Left forelimb (tissue), 1 donor: ENCODE results near the gene HIVEP2.
"Not testable (repeated sequence)": the region's sequence is repeated elsewhere in the genome, so short reads cannot be mapped to it uniquely, and the experiment has no call there.

Experiments
- DNase-seq: peaks from one replicate; pipeline ENCODE4 v3.0.0-alpha.2; 2018; ENCODE audit warnings: low spot score

The HIVEP2 gene, protein sequence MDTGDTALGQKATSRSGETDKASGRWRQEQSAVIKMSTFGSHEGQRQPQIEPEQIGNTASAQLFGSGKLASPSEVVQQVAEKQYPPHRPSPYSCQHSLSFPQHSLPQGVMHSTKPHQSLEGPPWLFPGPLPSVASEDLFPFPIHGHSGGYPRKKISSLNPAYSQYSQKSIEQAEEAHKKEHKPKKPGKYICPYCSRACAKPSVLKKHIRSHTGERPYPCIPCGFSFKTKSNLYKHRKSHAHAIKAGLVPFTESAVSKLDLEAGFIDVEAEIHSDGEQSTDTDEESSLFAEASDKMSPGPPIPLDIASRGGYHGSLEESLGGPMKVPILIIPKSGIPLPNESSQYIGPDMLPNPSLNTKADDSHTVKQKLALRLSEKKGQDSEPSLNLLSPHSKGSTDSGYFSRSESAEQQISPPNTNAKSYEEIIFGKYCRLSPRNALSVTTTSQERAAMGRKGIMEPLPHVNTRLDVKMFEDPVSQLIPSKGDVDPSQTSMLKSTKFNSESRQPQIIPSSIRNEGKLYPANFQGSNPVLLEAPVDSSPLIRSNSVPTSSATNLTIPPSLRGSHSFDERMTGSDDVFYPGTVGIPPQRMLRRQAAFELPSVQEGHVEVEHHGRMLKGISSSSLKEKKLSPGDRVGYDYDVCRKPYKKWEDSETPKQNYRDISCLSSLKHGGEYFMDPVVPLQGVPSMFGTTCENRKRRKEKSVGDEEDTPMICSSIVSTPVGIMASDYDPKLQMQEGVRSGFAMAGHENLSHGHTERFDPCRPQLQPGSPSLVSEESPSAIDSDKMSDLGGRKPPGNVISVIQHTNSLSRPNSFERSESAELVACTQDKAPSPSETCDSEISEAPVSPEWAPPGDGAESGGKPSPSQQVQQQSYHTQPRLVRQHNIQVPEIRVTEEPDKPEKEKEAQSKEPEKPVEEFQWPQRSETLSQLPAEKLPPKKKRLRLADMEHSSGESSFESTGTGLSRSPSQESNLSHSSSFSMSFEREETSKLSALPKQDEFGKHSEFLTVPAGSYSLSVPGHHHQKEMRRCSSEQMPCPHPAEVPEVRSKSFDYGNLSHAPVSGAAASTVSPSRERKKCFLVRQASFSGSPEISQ (N-terminal part only)

DNA sequence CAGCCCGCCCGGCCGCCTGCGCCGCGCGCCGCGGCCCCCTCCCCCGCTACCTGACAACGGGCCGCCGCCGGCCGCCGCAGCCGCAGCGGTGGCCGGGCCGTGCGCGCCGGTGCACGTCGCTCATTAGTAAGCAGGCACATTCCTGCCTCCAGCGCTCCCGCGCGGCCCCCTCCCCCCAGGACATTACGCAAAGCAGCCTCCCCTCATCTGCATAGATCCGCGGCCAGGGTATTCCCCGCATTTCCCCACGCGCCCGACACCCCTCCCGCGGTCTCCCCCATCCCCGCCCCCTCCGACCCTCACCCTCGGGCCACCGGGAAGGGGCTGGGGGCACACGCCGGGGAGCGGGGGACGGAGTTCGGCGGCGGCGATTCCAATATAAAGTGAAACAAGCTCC is at the start of gene HIVEP2:
HIVEP2 (minus strand) TSS at position 128 of the 397 bp plus-strand sequence. CDS start 170,438 bp downstream, outside the sequence.
- DNase-seq: peak; percentile 91

DNA sequence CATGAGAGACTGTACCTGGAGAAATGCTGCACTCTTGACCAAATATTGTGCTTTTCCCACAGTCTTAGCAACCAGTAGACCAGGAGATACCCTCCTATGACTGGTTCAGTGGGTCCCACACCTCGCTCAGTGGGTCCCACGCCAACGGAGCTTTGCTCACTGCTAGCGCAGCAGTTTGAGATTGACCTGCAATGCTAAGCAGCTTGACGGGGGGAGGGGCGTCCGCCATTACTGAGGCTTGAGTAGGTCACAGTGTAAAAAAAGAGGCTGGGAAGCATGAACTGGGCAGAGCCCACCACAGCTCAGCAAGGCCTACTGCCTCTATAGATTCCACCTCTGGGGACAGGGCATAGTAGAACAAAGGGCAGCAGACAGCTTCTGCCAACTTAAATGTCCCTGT is 49.0 kb upstream of the HIVEP2 start:
- no peak for DNase-seq

DNA sequence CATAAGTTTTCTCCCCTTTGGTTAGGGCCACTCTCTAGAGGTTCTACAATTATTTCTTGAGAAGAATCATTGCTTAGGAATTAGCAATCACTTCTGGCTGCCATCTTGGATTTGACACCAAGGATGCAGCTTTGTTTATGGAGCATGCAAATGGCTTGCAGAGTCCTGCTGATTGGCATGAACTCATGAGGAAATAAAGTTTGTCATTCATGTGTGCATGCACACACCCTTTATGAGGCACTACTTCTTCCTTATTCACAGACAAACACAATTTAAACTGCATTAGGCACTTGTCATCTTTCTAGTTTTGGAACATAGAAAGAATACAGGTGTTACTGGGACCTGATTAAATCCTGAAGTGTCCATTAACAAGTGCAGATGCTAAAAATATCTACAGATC is 42.5 kb upstream of the HIVEP2 start:
- DNase-seq: no peak

DNA sequence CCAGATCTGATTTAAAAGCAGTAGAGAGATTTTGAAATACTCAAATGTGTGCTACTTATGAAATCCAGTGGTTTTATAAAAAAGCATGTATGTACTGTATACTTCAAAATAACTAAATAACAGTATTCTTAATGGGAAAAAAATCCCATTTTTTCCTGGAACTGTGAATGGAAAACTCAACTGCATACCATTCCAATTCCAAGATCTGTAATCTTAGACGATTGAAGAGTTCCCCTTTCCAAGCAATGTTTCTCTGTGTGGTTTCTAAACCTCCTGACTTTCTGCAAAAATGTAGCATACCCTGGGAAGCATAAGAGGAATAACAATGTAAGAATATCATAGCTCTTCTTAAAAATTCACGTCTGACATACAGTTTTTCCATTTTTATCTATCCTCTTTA is 40.3 kb upstream of the HIVEP2 start:
- DNase-seq: no peak

DNA sequence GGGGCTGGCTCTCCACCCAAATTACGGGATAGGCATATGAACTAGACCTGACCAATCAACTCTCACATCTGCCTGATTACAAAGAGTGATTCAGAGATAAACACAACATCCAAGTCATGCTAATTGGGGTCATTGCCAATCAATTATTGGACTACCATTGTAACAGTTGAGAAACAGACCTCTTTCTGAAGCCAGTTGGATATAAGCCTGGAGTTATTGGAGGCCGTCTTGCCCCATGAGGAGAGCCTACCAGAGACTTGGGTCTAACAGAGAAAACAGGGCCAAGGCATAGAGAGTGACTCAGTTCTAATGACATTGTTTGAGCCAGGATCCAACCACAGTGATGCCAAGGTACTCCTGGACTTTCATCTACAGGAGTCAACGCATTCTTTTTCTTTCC is 39.4 kb upstream of the HIVEP2 start:
- no peak for DNase-seq

DNA sequence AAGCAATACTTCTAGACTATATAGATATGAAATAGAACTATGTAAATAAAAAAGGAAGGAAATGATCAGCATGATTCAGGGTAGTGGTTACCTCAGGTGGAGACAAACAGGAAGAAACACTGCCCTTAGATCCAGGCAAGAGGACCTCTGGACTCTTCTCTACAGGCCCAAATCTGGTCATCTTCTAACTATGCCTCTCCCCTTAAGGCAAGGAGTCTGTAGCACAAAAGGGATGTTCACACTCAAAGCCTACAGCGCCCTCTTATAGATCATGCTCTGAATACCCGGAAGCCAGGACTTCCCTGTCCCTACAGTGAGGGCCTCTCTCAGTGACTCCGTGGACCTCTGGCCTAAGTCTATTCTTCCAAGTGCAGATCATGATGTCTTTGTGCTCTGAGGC is 30.4 kb upstream of the HIVEP2 start:
- DNase-seq: no peak

DNA sequence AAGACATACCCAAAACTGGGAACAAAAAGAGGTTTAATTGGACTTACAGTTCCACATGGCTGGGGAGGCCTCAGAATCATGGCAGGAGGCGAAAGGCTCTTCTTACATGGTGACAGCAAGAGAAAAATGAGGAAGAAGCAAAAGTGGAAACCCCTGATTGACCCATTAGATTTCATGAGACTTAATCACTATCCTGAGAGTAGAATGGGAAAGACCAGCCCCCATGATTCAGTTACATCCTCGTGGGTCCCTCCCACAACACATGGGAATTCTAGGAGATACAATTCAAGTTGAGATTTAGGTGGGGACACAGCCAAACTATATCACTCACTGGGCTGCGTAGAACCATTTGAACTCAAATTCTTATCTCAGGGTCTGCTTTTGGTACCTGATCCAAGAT is 26.0 kb upstream of the HIVEP2 start:
- not testable (repeated sequence) for DNase-seq

DNA sequence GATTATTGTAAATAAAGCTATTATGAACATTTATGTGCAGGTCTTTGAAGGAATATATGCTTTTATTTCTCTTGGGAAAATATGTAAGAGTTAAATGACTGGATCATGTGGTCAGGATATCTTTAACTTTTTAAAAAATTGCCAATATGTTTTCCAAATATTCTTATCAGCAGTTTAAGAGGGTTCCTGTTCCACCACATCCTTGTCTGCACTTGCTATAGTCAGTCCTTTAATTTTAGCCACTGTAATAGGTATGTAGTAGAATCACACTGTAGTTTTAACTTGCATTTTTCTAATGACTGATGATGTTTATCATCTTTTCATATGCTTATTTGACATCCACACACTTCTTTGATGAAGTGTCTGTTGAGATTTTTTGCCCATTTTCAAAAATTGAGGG is 23.6 kb upstream of the HIVEP2 start:
- no peak for DNase-seq

DNA sequence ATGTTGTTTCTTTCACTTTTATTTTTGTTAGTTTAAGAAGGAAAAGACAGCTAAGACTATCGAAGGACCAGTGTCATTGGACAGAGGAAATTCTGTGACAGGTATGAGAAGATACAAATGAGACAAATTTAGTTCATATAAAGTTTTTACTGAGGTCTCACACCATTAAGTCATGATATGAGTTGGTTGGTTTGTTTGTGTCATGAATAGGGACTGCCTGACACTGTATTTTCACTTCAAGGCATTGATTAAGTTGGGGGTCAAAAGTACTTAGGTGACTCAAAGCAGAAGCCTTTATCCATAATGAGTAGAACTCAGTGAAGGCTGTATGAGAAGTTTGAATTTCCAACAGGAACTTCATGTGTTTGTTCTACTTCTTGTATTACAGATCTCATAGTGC is 21.3 kb upstream of the HIVEP2 start:
- no peak for DNase-seq

DNA sequence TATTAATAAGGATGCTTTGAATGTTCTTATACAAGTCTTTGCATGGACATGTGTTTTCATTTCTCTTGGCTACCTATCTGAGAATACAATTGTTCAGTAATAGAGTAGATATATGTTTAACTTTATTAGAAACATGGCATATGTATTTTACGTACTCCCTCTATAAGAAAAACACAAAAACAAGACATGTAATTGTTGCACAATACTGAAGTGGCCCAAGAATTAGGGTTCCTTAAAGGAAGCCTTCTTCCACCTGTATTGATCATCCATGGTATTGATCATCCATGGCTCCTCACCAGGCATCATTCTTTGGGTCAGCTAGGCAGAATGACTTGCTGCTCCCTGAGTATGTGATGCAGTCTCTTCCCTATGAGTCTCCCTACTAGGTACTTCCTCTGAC is 20.2 kb upstream of the HIVEP2 start:
- no peak for DNase-seq

DNA sequence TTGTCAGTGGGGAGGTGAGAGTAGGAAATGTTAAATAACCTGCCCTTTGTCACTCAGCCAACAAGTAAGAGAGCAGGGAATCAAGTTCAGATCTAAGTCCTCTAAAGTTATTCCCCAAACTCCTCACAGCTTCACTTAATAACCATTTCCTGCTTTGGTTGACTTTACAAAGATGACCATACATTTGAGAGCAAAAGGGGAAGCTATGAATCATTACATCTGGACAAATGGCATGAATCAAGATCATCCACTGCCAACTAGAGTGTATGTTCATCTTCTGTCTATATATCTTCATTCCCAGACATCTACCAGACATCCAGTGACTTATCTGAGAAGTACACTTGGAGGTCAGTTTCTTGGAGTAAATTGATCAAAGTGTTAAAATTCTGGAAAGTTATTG is 15.1 kb upstream of the HIVEP2 start:
- no peak for DNase-seq

DNA sequence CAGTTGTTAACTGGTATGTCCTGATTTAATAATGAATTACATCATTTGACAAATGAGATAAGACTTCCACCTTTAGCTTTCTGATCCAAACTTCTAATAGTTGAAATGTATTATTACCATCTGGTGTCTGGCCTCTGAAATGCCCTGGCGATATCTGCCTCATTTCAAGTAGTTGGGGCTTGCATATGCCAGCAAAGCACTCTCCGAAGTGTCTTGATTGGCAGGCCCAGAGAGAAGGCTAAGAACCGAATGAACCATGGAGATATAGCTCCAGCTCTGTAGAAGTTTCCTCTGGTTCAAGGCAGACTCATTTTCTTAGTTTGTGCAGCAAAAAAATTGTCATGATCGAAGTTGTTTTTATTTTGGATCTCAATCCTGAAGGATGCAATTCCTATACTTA is 13.4 kb upstream of the HIVEP2 start:
- DNase-seq: no peak

DNA sequence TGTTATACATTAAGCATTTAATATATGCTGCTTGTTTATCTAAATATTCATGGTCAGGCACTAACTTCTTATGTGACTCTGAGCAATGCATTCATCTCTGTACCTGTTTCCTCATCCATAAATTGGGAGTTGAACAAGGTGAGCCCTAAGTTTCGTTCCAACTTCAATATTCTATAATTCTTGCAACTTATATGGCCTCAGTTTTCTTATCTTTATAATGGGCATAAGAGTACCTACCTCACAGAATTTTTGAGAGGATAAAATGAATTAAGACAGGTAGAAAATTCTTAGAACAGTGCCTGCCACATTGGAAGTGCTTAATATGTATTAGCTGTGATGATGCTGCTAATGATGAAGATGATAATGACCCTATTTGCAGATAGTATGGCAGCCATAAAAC is 11.8 kb upstream of the HIVEP2 start:
- no peak for DNase-seq

DNA sequence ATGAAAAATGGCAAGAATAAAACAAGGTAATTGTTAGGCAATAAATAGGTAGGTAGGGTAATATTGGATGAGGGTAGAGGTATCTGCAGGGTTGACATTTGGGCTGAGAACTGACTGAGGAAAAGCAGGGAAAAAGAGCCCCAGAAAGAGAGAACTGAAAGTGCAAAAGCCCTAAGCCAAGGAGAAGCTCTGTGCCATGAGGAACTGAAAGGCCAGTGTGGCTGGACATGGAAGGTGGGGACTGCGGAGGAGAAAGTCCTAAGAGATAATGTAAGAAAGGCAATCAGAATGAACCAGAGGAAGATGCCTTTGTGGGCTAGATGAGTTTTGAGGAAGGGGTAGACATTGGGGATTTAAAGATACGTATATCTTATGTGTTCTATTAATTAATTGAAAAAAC is 9.9 kb upstream of the HIVEP2 start:
- no peak for DNase-seq

DNA sequence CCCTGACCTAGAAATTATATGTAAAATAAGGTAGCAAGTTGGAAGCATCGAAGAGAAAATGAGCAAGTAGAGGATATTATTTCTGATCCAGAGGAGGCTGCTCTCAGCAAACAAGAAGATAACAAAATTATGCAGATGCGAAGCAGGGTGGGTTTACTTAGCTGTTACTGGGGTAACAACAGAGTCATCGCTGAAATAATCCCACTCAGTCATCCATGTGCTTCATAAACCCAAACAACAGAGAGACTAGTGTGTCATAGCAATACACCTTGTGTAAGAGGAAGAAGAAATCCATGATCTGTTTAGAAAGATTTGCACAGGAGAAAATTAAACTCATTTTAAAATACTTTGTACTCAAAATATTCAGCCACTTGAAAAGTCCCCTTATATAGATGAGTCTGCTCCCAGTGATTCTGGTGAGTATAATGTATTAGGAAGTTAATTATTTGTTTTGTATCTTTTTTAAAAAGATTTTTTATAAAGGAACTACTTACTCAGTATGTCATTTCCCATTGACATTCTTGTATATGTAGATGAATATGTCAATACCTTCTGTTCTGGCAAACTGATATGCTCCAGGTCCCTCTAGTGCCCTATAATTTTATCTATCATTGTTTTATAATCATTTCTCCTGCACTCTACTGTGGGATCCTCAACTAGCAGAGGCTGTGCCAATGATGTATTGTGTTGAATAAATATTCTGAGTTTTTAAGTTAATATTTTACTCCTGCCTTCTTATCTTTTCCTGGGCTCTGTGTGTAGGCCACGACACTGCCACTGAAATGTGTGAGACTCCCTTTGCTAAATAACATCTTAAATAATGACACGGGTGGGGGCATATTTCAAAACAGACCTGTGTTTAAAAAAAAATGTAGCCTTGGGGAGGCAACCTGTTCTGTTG is 8.6 kb upstream of the HIVEP2 start:
- DNase-seq: no peak

DNA sequence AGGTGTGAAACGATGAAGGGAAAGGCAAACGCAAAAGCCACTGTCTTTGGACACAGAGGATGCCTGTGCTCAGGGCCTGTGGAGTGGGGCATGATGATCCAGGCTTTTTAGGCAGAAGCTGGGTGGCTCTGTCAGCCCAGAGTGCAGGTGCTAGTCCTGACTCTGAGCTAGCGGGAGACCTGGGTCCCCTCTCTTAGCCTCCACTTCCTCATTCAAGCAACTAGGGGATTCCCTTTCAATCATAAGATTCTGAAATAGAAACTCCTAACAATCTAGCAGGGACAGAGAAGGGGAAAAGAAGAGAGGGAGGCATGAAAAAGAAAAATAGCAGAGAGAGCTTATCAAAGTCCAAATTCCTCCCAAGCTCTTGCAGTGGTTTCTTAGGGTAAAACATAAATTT is 7.6 kb upstream of the HIVEP2 start:
- DNase-seq: no peak

DNA sequence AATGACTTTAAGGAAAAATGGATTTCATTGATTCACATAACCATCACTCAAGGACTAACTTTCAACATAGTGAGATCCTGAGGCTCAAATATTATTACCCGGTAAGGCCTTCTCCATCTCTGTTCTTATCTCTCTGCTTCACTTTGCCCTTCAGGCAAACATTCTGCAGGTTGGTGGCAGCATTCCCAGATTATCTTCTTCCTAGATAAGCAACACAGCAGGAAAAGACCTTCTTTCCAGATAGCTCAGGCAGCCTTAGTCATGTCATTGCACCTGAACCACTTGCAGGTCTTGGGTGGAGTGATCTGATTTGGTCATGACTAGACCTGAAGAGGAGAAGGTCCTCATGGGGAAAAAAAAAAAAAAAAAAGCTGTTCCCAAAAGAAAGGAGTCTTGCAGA is 5.3 kb upstream of the HIVEP2 start:
- no peak for DNase-seq

DNA sequence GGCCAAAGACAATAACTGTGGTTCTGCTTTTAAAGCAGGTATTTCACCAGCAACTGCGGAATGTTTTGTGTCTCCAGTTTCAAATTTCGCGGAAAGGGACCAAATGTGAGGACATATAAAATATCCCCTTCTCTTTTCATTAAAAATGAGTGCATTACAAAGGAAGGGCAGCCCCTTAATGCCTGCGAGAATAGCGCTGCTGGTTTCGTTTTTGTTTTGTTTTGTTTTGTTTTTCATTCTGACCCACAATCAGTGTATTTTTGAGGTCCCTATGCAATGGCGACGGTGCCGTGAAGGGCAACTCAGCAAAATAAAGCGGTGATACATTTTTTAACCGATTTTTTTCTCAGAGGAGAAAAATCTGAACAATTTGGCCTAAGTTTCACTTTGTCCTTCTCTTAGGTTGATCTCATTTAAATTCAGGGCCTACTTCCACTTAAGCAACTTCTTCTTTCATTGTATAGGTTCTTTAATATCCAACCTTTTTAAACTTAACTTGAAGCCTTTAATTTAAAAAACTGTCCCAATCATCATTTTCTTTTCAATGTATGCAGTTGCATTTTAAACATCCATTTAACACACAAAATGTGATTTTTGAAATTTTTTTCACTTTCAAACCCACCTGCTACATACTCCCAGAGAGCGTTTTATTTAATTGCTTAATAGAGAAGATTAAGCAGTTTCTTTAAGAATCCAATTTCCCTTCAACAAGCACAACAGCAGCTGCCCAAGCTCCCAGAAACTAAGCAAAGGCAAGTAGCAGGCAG is 2.9 kb upstream of the HIVEP2 start:
- no peak for DNase-seq

DNA sequence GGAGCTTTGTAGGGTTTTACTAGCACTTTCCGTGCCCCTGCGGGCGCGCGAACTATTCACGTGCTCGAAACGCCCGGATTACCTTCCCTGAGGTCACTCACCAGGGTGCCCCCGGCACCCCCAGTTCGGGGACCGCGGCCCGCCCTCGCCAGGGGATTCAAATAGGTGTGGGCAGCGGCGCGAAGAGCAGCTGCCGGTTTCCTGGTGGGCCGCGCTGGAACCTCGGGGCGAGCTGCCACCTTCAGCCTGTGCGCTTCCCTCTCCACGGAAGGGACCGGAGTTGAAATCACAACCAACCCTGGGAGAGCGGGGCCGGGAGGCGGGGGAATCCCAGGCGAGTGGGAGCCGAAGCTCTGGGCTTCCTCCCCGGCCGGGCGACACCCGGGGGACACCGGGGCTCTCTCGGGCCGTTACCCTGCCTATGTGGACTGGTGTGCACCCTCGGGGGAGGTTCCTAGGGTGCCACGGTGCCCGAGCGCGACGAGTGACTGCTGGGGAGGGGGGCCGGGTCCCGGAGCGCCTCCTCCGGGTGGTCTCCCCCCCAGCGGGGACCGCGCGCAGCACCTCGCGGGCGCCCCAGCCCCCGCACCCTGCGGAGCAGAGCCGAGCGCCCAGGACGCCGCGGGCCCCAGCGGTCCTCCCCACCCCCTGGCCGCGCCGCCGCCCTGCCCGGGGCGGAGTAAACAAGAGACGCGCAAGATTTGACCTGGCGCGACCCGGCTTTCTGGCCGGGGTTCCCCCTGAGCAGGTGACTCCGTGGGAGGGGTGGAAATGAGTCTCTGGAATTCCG is 2.1 kb upstream of the HIVEP2 start:
- DNase-seq: peak; percentile 81
